ENCODE data around the gene NR1I3. TPM values are rescaled to one million over a fixed set of nuclear protein-coding genes. Genes with fewer than 3 reads are reported as not detected.

Gene NR1I3
- total RNA-seq, 4 donors from 2014 or later: 1.2 TPM; not detected in 3

- TF ChIP-seq EP300 (IDR thresholded peaks at IDR 0.05) (no peak), POLR2AphosphoS5 (IDR thresholded peaks at IDR 0.05) (no peak), POLR2A (IDR thresholded peaks at IDR 0.05) (no peak), CTCF (IDR thresholded peaks at IDR 0.05) (no peak)
- no peak for DNase-seq (ENCODE audit: low spot score in 2 of 2)
- Histone ChIP-seq H3K27ac (no peak overlapping the region), H3K4me1 (peaks cover 22% of the 10 kb centered on the region), H3K27me3 (no peaks in the 10 kb centered on the region), H3K4me3 (no peak overlapping the region), H3K9me3 (no peaks in the 10 kb centered on the region), H3K36me3 (peaks cover 35% of the 10 kb centered on the region)
- 97% methylated on average over 7 of the region's 7 CpGs for WGBS
These were observed 7.2 kb downstream of the NR1I3 start for GRCh38 chr1:161230762-161231161.

- Histone ChIP-seq H3K4me1 (peaks cover 28% of the 10 kb centered on the region), H3K27ac (no peak overlapping the region), H3K4me3 (no peak overlapping the region), H3K9me3 (no peaks in the 10 kb centered on the region), H3K27me3 (no peaks in the 10 kb centered on the region), H3K36me3 (peaks cover 35% of the 10 kb centered on the region)
- 73% methylated on average over 3 of the region's 3 CpGs for WGBS
- DNase-seq (ENCODE audit: low spot score in 2 of 2): no peak
- no peak for TF ChIP-seq POLR2A (IDR thresholded peaks at IDR 0.05)
- no peak for TF ChIP-seq CTCF (IDR thresholded peaks at IDR 0.05)
- no peak for TF ChIP-seq POLR2AphosphoS5 (IDR thresholded peaks at IDR 0.05)
- TF ChIP-seq EP300 (IDR thresholded peaks at IDR 0.05): no peak
These were observed 8.1 kb downstream of the NR1I3 start for GRCh38 chr1:161229896-161230295.

- no peak overlapping the region for H3K27ac ChIP-seq
- H3K9me3 ChIP-seq: no peaks in the 10 kb centered on the region
These were observed 10.0 kb downstream of the NR1I3 start for GRCh38 chr1:161228032-161228431.

GRCh38 chr1:161227196-161227871, 10.7 kb downstream of the NR1I3 start:
- Histone ChIP-seq H3K27ac (no peak overlapping the region), H3K4me1 (peaks cover 28% of the 10 kb centered on the region), H3K9me3 (no peaks in the 10 kb centered on the region), H3K4me3 (peak overlapping the region; percentile 54), H3K36me3 (peaks cover 35% of the 10 kb centered on the region), H3K27me3 (no peaks in the 10 kb centered on the region)
- DNase-seq (ENCODE audit: low spot score in 2 of 2): peak; percentile 89 to 94
- peak; percentile 78 to 91 for TF ChIP-seq CTCF (IDR thresholded peaks at IDR 0.05)
- TF ChIP-seq EP300 (IDR thresholded peaks at IDR 0.05): no peak
- TF ChIP-seq POLR2A (IDR thresholded peaks at IDR 0.05): no peak
- WGBS: 36% methylated on average over 11 of the region's 11 CpGs

More at GRCh38 chr1:161228032-161228431, 10.0 kb downstream of the NR1I3 start:
- WGBS: 90% methylated on average over 7 of the region's 7 CpGs
- H3K4me1 ChIP-seq: peaks cover 28% of the 10 kb centered on the region
- H3K36me3 ChIP-seq: peaks cover 35% of the 10 kb centered on the region
- no peak for DNase-seq (ENCODE audit: low spot score in 2 of 2)
- H3K4me3 ChIP-seq: no peak overlapping the region
- H3K27me3 ChIP-seq: no peaks in the 10 kb centered on the region
- no peak for TF ChIP-seq POLR2AphosphoS5 (IDR thresholded peaks at IDR 0.05)
- no peak for TF ChIP-seq POLR2A (IDR thresholded peaks at IDR 0.05)
- no peak for TF ChIP-seq CTCF (IDR thresholded peaks at IDR 0.05)
- no peak for TF ChIP-seq EP300 (IDR thresholded peaks at IDR 0.05)

- peak overlapping the region; percentile 54 for H3K4me3 ChIP-seq
- no peak overlapping the region for H3K27ac ChIP-seq
- peaks cover 28% of the 10 kb centered on the region for H3K4me1 ChIP-seq
- WGBS: 69% methylated on average over 3 of the region's 3 CpGs
- H3K36me3 ChIP-seq: peaks cover 35% of the 10 kb centered on the region
- TF ChIP-seq POLR2AphosphoS5 (IDR thresholded peaks at IDR 0.05) (no peak), CTCF (IDR thresholded peaks at IDR 0.05) (no peak), POLR2A (IDR thresholded peaks at IDR 0.05) (no peak), EP300 (IDR thresholded peaks at IDR 0.05) (no peak)
- DNase-seq (ENCODE audit: low spot score in 2 of 2): no peak
- H3K9me3 ChIP-seq: no peaks in the 10 kb centered on the region
- no peaks in the 10 kb centered on the region for H3K27me3 ChIP-seq
These were observed 11.2 kb downstream of the NR1I3 start for GRCh38 chr1:161226759-161227158.

Measured in suprapubic skin (tissue), 4 donors.